GM12873 (cell line): Measurements from ENCODE around the gene CDK6.

Source experiments
- TF ChIP-seq, protein P1 (sequence below): IDR thresholded peaks from 2 replicates; pipeline ENCODE4 v1.5.1; 2012; ENCODE audit warnings: low read depth, mild to moderate bottlenecking, moderate library complexity, low read length, control low read depth; ENCODE audit not compliant: insufficient read depth; ENCODE audit errors: missing control alignments

Gene CDK6

DNA sequence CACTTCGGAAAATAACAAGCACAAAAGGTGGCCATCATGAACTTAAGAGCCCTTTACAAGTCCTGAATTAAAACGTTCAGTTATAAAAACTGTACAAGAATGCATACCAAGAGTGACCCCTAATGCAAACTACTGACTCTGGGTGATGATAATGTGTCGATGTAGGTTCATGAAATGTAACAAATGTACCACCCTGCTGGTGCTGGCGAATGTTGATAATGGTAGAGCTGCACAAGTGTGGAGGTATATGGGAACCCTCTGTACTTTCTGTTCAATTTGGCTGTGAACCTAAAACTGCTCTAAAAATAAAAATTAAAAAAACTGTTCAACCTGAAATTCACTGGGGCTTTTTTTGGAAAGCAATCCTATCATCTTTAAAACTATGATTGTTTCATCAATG, 249.5 kb downstream of the CDK6 start:
- TF ChIP-seq, protein P1, sequence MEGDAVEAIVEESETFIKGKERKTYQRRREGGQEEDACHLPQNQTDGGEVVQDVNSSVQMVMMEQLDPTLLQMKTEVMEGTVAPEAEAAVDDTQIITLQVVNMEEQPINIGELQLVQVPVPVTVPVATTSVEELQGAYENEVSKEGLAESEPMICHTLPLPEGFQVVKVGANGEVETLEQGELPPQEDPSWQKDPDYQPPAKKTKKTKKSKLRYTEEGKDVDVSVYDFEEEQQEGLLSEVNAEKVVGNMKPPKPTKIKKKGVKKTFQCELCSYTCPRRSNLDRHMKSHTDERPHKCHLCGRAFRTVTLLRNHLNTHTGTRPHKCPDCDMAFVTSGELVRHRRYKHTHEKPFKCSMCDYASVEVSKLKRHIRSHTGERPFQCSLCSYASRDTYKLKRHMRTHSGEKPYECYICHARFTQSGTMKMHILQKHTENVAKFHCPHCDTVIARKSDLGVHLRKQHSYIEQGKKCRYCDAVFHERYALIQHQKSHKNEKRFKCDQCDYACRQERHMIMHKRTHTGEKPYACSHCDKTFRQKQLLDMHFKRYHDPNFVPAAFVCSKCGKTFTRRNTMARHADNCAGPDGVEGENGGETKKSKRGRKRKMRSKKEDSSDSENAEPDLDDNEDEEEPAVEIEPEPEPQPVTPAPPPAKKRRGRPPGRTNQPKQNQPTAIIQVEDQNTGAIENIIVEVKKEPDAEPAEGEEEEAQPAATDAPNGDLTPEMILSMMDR = no peak

DNA sequence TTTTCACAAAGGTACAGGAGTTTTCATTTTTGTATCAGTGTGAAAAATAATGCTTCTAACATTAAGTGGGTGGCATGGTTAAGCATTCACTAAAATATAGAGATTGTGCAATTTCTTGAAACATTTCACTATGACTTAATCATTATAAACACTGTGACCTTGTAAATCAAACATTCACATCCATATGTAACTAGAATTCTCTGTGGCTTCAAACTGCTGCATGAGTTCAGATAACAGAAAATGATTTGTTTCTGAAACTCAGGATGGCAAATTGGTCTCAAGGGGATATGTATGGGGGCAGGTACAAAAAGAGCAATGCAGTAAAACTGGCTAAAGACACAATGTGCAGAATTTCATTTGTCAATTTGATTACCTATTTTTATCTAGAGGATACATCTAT, 250.0 kb downstream of the CDK6 start:
- TF ChIP-seq, protein P1 = no peak

GRCh38 chr7:92584953-92585352, 251.4 kb downstream of the CDK6 start:
- TF ChIP-seq, protein P1 = no peak

GRCh38 chr7:92582948-92583347, 253.4 kb downstream of the CDK6 start:
- TF ChIP-seq, protein P1 = no peak

DNA sequence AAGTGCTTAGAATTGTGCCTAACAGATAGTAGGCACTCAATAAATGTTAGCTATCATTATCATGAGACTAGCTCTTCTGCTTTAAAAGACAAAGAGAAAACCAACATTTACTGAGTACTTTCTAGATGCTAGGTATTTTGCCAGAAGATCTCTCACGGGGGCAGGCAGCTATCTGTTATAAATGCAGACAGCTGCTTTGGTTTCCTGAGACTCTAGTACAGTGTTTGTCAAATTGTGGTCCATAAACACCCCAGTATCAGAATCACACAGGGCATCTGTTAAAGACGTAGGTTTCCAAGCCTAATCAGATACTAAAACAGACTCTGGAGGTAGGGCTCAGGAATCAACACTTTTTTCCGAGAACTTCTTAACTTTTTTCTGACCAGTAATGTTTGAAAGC, 260.1 kb downstream of the CDK6 start:
- TF ChIP-seq, protein P1 = no peak

- TF ChIP-seq, protein P1 = no peak
Measured at GRCh38 chr7:92569137-92569536, 267.2 kb downstream of the CDK6 start.

DNA sequence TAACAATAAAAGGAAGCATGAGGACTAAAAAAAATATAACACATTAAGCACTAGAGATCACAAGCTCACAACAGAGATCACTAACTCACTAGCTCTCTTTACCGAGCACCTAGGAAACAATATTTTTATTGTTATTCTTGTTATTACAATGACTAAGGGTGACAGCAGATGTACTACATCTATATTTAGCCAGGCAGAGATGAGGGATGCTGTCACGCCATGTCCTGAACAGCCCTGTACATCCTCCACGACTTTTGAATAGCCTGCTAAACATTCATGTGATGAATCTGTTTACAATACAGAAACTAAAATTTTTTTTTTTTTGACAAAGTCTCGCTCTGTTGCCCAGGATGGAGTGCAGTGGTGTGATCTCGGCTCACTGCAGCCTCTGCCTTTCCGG, 268.9 kb downstream of the CDK6 start:
- TF ChIP-seq, protein P1 = no peak

DNA sequence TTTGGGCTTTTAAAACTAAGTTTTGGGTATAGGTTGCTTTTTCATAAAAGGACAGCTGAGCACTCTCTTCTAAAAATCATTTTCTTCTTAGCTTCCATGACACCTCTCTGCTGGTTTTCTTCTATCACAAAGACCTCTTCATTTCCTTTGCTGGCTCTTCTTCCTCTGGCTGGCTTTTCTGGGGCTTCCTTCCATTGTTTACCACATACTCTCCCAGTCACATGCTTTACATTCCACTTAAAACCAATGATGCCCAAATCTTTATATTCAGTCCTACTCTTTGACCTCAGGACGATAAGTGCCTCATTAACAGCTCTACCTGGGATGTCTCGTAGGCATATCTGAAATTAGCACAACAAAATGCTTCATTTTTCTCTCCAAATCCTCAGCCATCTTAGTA, 273.0 kb downstream of the CDK6 start:
- TF ChIP-seq, protein P1 = no peak
